IMR-90 (cell line): ENCODE data around the gene ADGRV1. TPM values are rescaled to one million over a fixed set of nuclear protein-coding genes. Genes with fewer than 3 reads are reported as not detected.

ENCODE experiments used
- ATAC-seq: fragments of 200-7000 bp; cut with Tn5 transposase; 2 replicates; pipeline ENCODE4 v1.9.1; 2020; ENCODE audit warnings: low read depth, mild to moderate bottlenecking, moderate library complexity
- BruUV-seq: library from RNA; stranded (reverse); fragments of 400-500 nt; replicated peaks from 2 replicates; lab custom pipeline; 2021; lab: Mats Ljungman, UMichigan
- CTCF ChIA-PET: fragments of 300-600 bp; formaldehyde crosslinking; extraction: SDS; loops from one replicate; lab custom pipeline; 2021; ENCODE audit warnings: antibody characterized with exemption; lab: Yijun Ruan, JAX
- POLR2A ChIA-PET: fragments of 300-600 bp; sonication (Branson Sonifier 250); formaldehyde crosslinking; loops from one replicate; lab custom pipeline; 2022; ENCODE audit warnings: antibody characterized with exemption; ENCODE audit not compliant: unreplicated experiment; lab: Charles Lee
- DNase-seq: peaks from one replicate; pipeline ENCODE4 v3.0.0; 2013
- H2AFZ ChIP-seq: replicated peaks from 2 replicates; pipeline ENCODE3; 2013; ENCODE audit warnings: low read length, mild to moderate bottlenecking; ENCODE audit not compliant: poor library complexity
- H2AK5ac ChIP-seq: 2 replicates; pipeline ENCODE4 v1.6.1; 2013; ENCODE audit warnings: low read depth, low read length, inconsistent platforms
- H2AK9ac ChIP-seq: replicated peaks from 2 replicates; pipeline ENCODE3; 2013; ENCODE audit warnings: mild to moderate bottlenecking, low read depth, low read length, moderate library complexity; ENCODE audit not compliant: poor library complexity
- H2BK120ac ChIP-seq: 2 replicates; pipeline ENCODE4 v1.6.1; 2013; ENCODE audit warnings: low read depth, low read length, inconsistent platforms
- H2BK15ac ChIP-seq: 3 replicates; pipeline ENCODE4 v1.6.1; 2013; ENCODE audit warnings: low read depth, low read length, inconsistent platforms
- H2BK20ac ChIP-seq: 2 replicates; pipeline ENCODE4 v1.6.1; 2013; ENCODE audit warnings: low read depth, mild to moderate bottlenecking, inconsistent platforms, low read length, moderate library complexity
- H2BK5ac ChIP-seq: 2 replicates; pipeline ENCODE4 v1.6.1; 2013; ENCODE audit warnings: mild to moderate bottlenecking, low read depth, low read length, inconsistent platforms; ENCODE audit not compliant: poor library complexity, severe bottlenecking
- H3K14ac ChIP-seq: replicated peaks from 2 replicates; pipeline ENCODE4 v1.6.1; 2013; ENCODE audit warnings: low read depth, low read length, inconsistent platforms
- H3K18ac ChIP-seq: 2 replicates; pipeline ENCODE4 v1.6.1; 2013; ENCODE audit warnings: low read depth, low read length, control low read depth
- H3K23ac ChIP-seq: 2 replicates; pipeline ENCODE4 v1.6.1; 2013; ENCODE audit warnings: low read depth, low read length, inconsistent platforms
- H3K27ac ChIP-seq: 2 replicates; pipeline ENCODE4 v1.5.1; 2013; ENCODE audit warnings: mild to moderate bottlenecking, control low read depth, low read length; ENCODE audit not compliant: insufficient read depth
- H3K27me3 ChIP-seq: 2 replicates; pipeline ENCODE4 v1.6.1; 2013; ENCODE audit warnings: low read length; ENCODE audit not compliant: control insufficient read depth, insufficient read depth
- H3K36me3 ChIP-seq: 2 replicates; pipeline ENCODE4 v1.6.1; 2013; ENCODE audit warnings: low read length, mixed read lengths; ENCODE audit not compliant: control insufficient read depth, insufficient read depth
- H3K4ac ChIP-seq: 2 replicates; pipeline ENCODE4 v1.6.1; 2013; ENCODE audit warnings: low read depth, low read length, inconsistent platforms
- H3K4me1 ChIP-seq: 2 replicates; pipeline ENCODE4 v1.6.1; 2013; ENCODE audit warnings: low read length, mixed read lengths; ENCODE audit not compliant: control insufficient read depth, insufficient read depth
- H3K4me2 ChIP-seq: 2 replicates; pipeline ENCODE4 v1.6.1; 2013; ENCODE audit warnings: low read depth, mild to moderate bottlenecking, control low read depth, low read length, moderate library complexity
- H3K4me3 ChIP-seq: 2 replicates; pipeline ENCODE4 v1.5.1; 2013; ENCODE audit warnings: low read depth, mild to moderate bottlenecking, control low read depth, low read length, moderate library complexity; ENCODE audit not compliant: insufficient read depth
- H3K56ac ChIP-seq: 2 replicates; pipeline ENCODE4 v1.6.1; 2013; ENCODE audit warnings: low read length, inconsistent platforms; ENCODE audit not compliant: insufficient read depth; ENCODE audit errors: extremely low read depth
- H3K79me1 ChIP-seq, 2 experiments: 2 replicates each; pipeline ENCODE4 v1.6.1; 2013; ENCODE audit warnings: low read length in 2 of 2, inconsistent platforms in 1 of 2, low read depth in 1 of 2
- H3K9ac ChIP-seq: 2 replicates; pipeline ENCODE4 v1.6.1; 2013; ENCODE audit warnings: low read depth, low read length, control low read depth
- H3K9me1 ChIP-seq: 2 replicates; pipeline ENCODE4 v1.6.1; 2013; ENCODE audit warnings: low read length, inconsistent platforms; ENCODE audit not compliant: insufficient read depth
- H3K9me3 ChIP-seq: 2 replicates; pipeline ENCODE4 v1.6.1; 2013; ENCODE audit warnings: low read length; ENCODE audit not compliant: control insufficient read depth, insufficient read depth
- H4K20me1 ChIP-seq: 2 replicates; pipeline ENCODE4 v1.6.1; 2013; ENCODE audit warnings: low read length, inconsistent platforms; ENCODE audit not compliant: insufficient read depth
- H4K5ac ChIP-seq: 2 replicates; pipeline ENCODE4 v1.6.1; 2013; ENCODE audit warnings: mild to moderate bottlenecking, low read depth, low read length, control low read depth
- H4K8ac ChIP-seq, 2 experiments: 2 replicates each; pipeline ENCODE4 v1.6.1; 2013; ENCODE audit warnings: low read depth in 2 of 2, low read length in 2 of 2, control low read depth in 1 of 2, inconsistent platforms in 1 of 2
- H4K91ac ChIP-seq: 2 replicates; pipeline ENCODE4 v1.6.1; 2013; ENCODE audit warnings: low read depth, low read length, inconsistent platforms; ENCODE audit not compliant: insufficient read depth
- CHD1 ChIP-seq: IDR thresholded peaks from 2 replicates; pipeline ENCODE4 v1.6.1; 2012; ENCODE audit warnings: low read depth, low read length, improper control_type of control experiment
- CTCF ChIP-seq: conservative IDR thresholded peaks from 2 replicates; pipeline ENCODE4 v1.5.1; 2012; ENCODE audit warnings: mild to moderate bottlenecking, low read depth, low read length, improper control_type of control experiment
- ELK1 ChIP-seq: fragments of 150-350 bp; IDR thresholded peaks from 2 replicates; pipeline ENCODE4 v1.6.1; 2016; ENCODE audit warnings: low read depth, mild to moderate bottlenecking, low read length, moderate library complexity, borderline replicate concordance
- MAFK ChIP-seq: IDR thresholded peaks from 2 replicates; pipeline ENCODE4 v1.6.1; 2012; ENCODE audit warnings: low read depth, low read length, improper control_type of control experiment
- NFE2L2 ChIP-seq: fragments of 150-350 bp; IDR thresholded peaks from 2 replicates; pipeline ENCODE4 v1.6.1; 2016; ENCODE audit warnings: low read depth, mild to moderate bottlenecking, low read length
- POLR2A ChIP-seq: IDR thresholded peaks from 2 replicates; pipeline ENCODE4 v1.6.1; 2012; ENCODE audit warnings: mild to moderate bottlenecking, low read depth, low read length
- RAD21 ChIP-seq: IDR thresholded peaks from 2 replicates; pipeline ENCODE4 v1.6.1; 2012; ENCODE audit warnings: low read length, improper control_type of control experiment
- RCOR1 ChIP-seq: IDR thresholded peaks from 2 replicates; pipeline ENCODE4 v1.6.1; 2012; ENCODE audit warnings: mild to moderate bottlenecking, low read length, improper control_type of control experiment; ENCODE audit not compliant: insufficient replicate concordance
- RFX5 ChIP-seq: IDR thresholded peaks from 2 replicates; pipeline ENCODE4 v1.8.0; 2012; ENCODE audit warnings: low read depth, mild to moderate bottlenecking, low read length, moderate library complexity
- SMC3 ChIP-seq: fragments of 150-350 bp; IDR thresholded peaks from 2 replicates; pipeline ENCODE4 v1.6.1; 2016; ENCODE audit warnings: low read depth, mild to moderate bottlenecking, antibody characterized with exemption, low read length, moderate library complexity
- dilution Hi-C: fragments of 300-500 bp; cut with HindIII; formaldehyde crosslinking; loops from one replicate; pipeline ENCODE4 v1.14.3; 2018; ENCODE audit warnings: low sequenced_read_pairs; ENCODE audit not compliant: unreplicated experiment
- in situ Hi-C: fragments of 300-500 bp; cut with MboI; formaldehyde crosslinking; loops from 3 replicates; pipeline ENCODE4 v1.14.3; 2019; ENCODE audit warnings: low sequenced_read_pairs, inconsistent platforms, mixed read lengths
- intact Hi-C: fragments of 100-400 bp; cut with micrococcal nuclease; formaldehyde crosslinking; loops from 2 replicates; pipeline ENCODE4 v1.10.0; 2022
- polyA plus RNA-seq, 3 experiments: library from polyadenylated mRNA; depleted of rRNA; stranded (reverse); fragments of >200 nt; gene quantifications; 2 replicates each; pipeline ENCODE4 v1.2.3, GENCODE V29; 2012; ENCODE audit warnings: low replicate concordance in 1 of 3
- total RNA-seq: library from RNA; depleted of rRNA; stranded (reverse); fragments of >200 nt; gene quantifications from 2 replicates; pipeline ENCODE4 v1.2.3, GENCODE V29; 2012

Gene ADGRV1
- total and polyA plus RNA-seq, 2 of the 4 experiments (the other 2 are of a cell fraction), result under 0.01 TPM; not detected in 1

- Histone ChIP-seq H3K18ac (no peak overlapping the region), H3K4me1 (peaks cover 4% of the 10 kb centered on the region), H4K5ac (no peak overlapping the region), H2BK15ac (no peak overlapping the region), H2BK20ac (no peak overlapping the region), H3K36me3 (no peaks in the 10 kb centered on the region), H3K9me1 (peaks cover 3% of the 10 kb centered on the region; the same call in 1 of the 2 replicates), H3K27ac (no peak overlapping the region), H3K27me3 (no peaks in the 10 kb centered on the region; the same call in 1 of the 2 replicates), H3K4me3 (no peak overlapping the region), H3K4me2 (no peak overlapping the region), H3K4ac (no peak overlapping the region), H2BK5ac (peak overlapping the region; percentile 66), H2AFZ (no peak overlapping the region), H3K56ac (no peak overlapping the region), H2BK120ac (no peak overlapping the region), H4K8ac (no peak overlapping the region), H3K9ac (no peak overlapping the region), H2AK5ac (no peak overlapping the region), H3K14ac (no peak overlapping the region), H4K91ac (no peak overlapping the region), H4K20me1 (no peaks in the 10 kb centered on the region), H3K79me1 (no peaks in the 10 kb centered on the region), H3K23ac (no peak overlapping the region), H2AK9ac (no peak overlapping the region), H3K9me3 (no peaks in the 10 kb centered on the region)
- ChIA-PET CTCF (no interaction called here), POLR2A (no interaction called here)
- in situ Hi-C loops, result no loop called here
- BruUV-seq, result no TSS peak
- intact Hi-C loops, result no loop called here
- dilution Hi-C loops, result no loop called here
- ATAC-seq (peak; percentile 44), DNase-seq (peak; percentile 13)
- no peak for TF ChIP-seq RFX5
- TF ChIP-seq CTCF, result no peak
- no peak for TF ChIP-seq SMC3
- TF ChIP-seq POLR2A, result no peak
- TF ChIP-seq CHD1, result no peak
- no peak for TF ChIP-seq RCOR1
- TF ChIP-seq NFE2L2, result no peak
- TF ChIP-seq ELK1, result no peak
- TF ChIP-seq RAD21, result no peak
- TF ChIP-seq MAFK, result no peak
Measured at GRCh38 chr5:90983711-90984124, 425.1 kb downstream of the ADGRV1 start.
